HUES6 (cell line): Measurements from ENCODE around the gene MUC5AC.
"Not testable (repeated sequence)": the region's sequence is repeated elsewhere in the genome, so short reads cannot be mapped to it uniquely, and the experiment has no call there.

Experiments used
- H3K27ac ChIP-seq: 2 replicates; pipeline ENCODE4 v1.7.0; 2013; ENCODE audit warnings: low read depth, mild to moderate bottlenecking, low read length, inconsistent platforms
- H3K27me3 ChIP-seq: 2 replicates; pipeline ENCODE4 v1.6.1; 2013; ENCODE audit warnings: low read length; ENCODE audit not compliant: control insufficient read depth, insufficient read depth
- H3K36me3 ChIP-seq: 2 replicates; pipeline ENCODE4 v1.6.1; 2013; ENCODE audit warnings: low read length; ENCODE audit not compliant: control insufficient read depth, insufficient read depth
- H3K4me1 ChIP-seq: 2 replicates; pipeline ENCODE4 v1.6.1; 2013; ENCODE audit warnings: low read length; ENCODE audit not compliant: control insufficient read depth, insufficient read depth
- H3K4me3 ChIP-seq: 2 replicates; pipeline ENCODE4 v1.5.1; 2013; ENCODE audit warnings: low read depth, low read length
- H3K9ac ChIP-seq: one replicate; pipeline ENCODE4 v1.6.1; 2013; ENCODE audit warnings: mild to moderate bottlenecking, low read length
- H3K9me3 ChIP-seq: 2 replicates; pipeline ENCODE4 v1.6.1; 2013; ENCODE audit warnings: low read depth, low read length; ENCODE audit not compliant: control insufficient read depth, insufficient read depth

MUC5AC gene

GRCh38 chr11:1115292-1115691, 42.5 kb upstream of the MUC5AC start:
- not testable (repeated sequence) for H3K9me3 ChIP-seq, H3K27me3 ChIP-seq, H3K27ac ChIP-seq, H3K36me3 ChIP-seq, H3K9ac ChIP-seq, H3K4me1 ChIP-seq, H3K4me3 ChIP-seq

DNA sequence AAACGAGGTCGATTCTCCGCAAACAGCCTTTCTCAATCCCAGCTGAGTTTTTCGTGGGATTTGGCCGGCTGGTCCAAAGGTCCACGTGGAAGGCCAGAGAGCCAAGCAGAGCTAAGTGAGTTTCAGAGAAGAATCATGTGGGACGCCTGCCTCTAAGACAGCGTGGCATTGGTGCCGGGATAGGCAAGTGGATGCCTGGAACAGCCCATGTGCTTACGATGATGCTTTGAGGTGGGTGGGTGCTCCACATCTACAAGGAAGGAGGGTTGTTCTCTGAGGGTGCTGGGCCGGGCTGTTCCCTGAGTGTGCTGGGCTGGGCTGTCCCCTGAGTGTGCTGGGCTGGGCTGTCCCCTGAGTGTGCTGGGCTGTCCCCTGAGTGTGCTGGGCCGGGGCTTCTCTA, 41.6 kb upstream of the MUC5AC start:
- no peaks in the 10 kb centered on the region for H3K36me3 ChIP-seq
- H3K27ac ChIP-seq: no peak overlapping the region
- H3K9me3 ChIP-seq: no peaks in the 10 kb centered on the region
- no peak overlapping the region for H3K4me3 ChIP-seq
- H3K27me3 ChIP-seq: no peaks in the 10 kb centered on the region
- no peak overlapping the region for H3K9ac ChIP-seq
- H3K4me1 ChIP-seq: no peaks in the 10 kb centered on the region

GRCh38 chr11:1116666-1117390, 40.9 kb upstream of the MUC5AC start:
- no peak overlapping the region for H3K27ac ChIP-seq
- H3K4me1 ChIP-seq: no peaks in the 10 kb centered on the region
- H3K27me3 ChIP-seq: no peaks in the 10 kb centered on the region
- H3K9ac ChIP-seq: no peak overlapping the region
- no peak overlapping the region for H3K4me3 ChIP-seq
- no peaks in the 10 kb centered on the region for H3K9me3 ChIP-seq
- no peaks in the 10 kb centered on the region for H3K36me3 ChIP-seq

- Histone ChIP-seq H3K9me3 (no peaks in the 10 kb centered on the region), H3K27me3 (peaks cover under 1% of the 10 kb centered on the region; the same call in 1 of the 2 replicates), H3K4me3 (no peak overlapping the region), H3K4me1 (no peaks in the 10 kb centered on the region), H3K9ac (no peak overlapping the region), H3K36me3 (no peaks in the 10 kb centered on the region), H3K27ac (no peak overlapping the region)
Measured at GRCh38 chr11:1117992-1118391, 39.8 kb upstream of the MUC5AC start.

DNA sequence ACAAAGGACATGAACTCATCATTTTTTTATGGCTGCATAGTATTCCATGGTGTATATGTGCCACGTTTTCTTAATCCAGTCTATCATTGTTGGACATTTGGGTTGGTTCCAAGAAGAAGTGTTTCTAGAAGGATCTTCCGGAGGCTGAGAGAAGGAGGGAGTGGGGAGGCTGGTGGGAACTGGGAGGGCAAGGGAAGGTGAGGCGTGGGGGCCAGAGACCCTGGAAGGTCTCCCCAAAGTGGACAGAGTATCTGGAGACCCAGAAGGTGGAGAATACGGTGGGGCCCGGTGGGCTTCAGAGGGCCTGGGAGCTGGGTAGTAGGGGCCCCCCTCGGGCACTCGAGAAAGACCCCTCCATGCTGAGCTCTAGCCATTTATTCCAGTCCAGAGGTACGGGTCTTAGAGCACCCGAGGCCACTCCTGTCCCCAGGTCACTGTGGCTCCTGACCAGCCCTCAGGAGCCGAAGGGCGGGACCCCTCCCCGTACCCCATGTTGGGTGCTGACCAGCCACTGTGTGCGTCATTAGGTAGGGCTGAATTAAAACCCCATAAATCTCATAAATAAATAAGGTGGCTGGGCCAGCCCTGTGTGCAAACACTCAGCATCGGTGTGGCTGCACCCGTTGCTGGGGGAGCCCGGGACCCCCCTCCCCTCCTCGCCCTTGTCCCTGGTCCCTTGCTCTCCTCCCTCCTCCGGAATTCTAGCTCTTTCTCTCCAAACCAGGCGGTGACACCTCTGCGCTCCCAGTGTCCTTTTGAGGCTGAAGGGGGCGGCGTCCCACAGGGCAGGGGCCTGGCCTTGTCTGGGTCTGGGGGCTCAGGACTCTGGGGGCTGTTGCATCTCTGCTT, 38.8 kb upstream of the MUC5AC start:
- H3K36me3 ChIP-seq: no peaks in the 10 kb centered on the region
- peaks cover 7% of the 10 kb centered on the region; the same call in 1 of the 2 replicates for H3K27me3 ChIP-seq
- no peak overlapping the region for H3K4me3 ChIP-seq
- no peak overlapping the region for H3K9ac ChIP-seq
- H3K4me1 ChIP-seq: no peaks in the 10 kb centered on the region
- H3K27ac ChIP-seq: no peak overlapping the region
- no peaks in the 10 kb centered on the region for H3K9me3 ChIP-seq

DNA sequence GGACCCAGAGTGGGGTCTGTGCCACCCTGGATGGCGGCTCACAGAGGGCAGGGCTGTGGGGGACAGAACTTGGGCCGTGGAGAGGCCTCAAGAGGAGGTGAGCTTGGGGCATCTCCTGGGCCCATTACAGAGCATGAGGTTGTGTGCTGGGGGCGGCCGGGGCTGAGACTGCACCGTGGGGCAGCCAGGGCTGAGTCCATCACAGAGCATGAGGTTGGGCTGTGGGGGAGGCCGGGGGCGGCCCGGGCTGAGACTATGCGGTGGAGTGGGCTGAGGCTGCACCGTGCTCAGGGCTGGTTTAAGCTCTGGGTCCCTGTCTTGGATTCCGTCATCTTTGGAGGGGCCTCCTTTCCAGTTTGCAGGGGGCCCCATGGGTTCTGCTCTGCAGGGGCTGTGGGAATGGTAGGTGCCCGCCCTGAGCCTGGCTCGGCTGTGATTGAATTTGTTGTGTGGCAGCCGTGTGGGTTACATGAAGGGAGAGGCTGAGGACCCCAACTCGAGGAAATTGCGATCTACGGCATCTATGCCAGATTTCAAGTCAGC, 38.1 kb upstream of the MUC5AC start:
- H3K36me3 ChIP-seq: no peaks in the 10 kb centered on the region
- no peaks in the 10 kb centered on the region for H3K4me1 ChIP-seq
- peaks cover 7% of the 10 kb centered on the region; the same call in 1 of the 2 replicates for H3K27me3 ChIP-seq
- no peak overlapping the region for H3K4me3 ChIP-seq
- H3K9me3 ChIP-seq: peaks cover 3% of the 10 kb centered on the region; the same call in 1 of the 2 replicates
- H3K27ac ChIP-seq: no peak overlapping the region
- no peak overlapping the region for H3K9ac ChIP-seq

GRCh38 chr11:1120532-1121330, 37.0 kb upstream of the MUC5AC start:
- Histone ChIP-seq H3K4me1 (no peaks in the 10 kb centered on the region), H3K4me3 (no peak overlapping the region), H3K36me3 (no peaks in the 10 kb centered on the region), H3K27me3 (peaks cover 7% of the 10 kb centered on the region; the same call in 1 of the 2 replicates), H3K9me3 (peaks cover 3% of the 10 kb centered on the region; the same call in 1 of the 2 replicates), H3K27ac (no peak overlapping the region), H3K9ac (no peak overlapping the region)

- no peak overlapping the region for H3K9ac ChIP-seq
- no peaks in the 10 kb centered on the region for H3K4me1 ChIP-seq
- peaks cover 7% of the 10 kb centered on the region; the same call in 1 of the 2 replicates for H3K27me3 ChIP-seq
- no peaks in the 10 kb centered on the region for H3K36me3 ChIP-seq
- no peak overlapping the region for H3K27ac ChIP-seq
- no peak overlapping the region for H3K4me3 ChIP-seq
- peaks cover 3% of the 10 kb centered on the region; the same call in 1 of the 2 replicates for H3K9me3 ChIP-seq
Measured at GRCh38 chr11:1121331-1121812, 36.4 kb upstream of the MUC5AC start.

DNA sequence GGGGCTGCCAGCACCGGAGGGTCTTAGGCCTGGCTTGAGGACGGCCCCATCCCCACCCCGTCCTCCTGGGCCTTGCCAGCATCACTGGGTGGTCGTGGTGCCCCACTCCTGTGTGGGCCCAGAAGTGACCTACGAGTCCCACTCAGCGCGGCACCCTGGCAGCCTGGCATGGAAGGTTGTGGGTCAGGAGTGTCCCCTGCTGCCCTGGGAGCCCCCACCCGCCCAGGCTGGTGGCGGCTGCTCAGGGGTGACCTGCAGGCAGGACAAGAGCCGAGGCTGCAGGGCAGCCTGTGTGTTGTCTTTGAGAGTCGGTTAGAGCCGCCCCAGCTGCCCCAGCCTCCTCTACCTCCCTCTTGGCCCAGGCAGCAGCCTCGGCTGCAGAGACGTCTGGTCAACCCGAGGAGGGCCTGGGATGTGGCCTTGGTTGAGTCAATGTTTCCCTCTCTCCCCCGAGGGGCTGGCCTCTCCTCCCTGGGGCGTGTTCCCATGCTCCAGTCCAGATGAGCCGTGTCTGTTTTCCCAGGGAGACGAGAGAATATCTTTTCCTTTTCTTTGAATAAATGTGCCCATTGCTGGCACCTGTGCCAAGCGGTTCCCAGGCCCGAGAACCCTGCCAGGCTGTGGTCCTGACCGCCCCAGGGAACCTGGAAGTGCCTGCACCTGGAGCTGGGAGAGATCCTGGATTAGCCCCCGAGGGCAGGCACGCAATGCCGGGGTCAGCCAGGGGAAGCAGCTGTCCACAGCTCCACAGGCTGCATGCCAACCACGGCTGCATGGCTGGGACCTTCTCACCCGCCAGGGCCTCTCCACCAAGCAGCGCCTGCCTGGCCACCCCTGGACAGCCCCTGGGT, 35.7 kb upstream of the MUC5AC start:
- Histone ChIP-seq H3K27me3 (peaks cover 7% of the 10 kb centered on the region; the same call in 1 of the 2 replicates), H3K4me3 (no peak overlapping the region), H3K27ac (no peak overlapping the region), H3K4me1 (no peaks in the 10 kb centered on the region), H3K36me3 (no peaks in the 10 kb centered on the region), H3K9ac (no peak overlapping the region), H3K9me3 (peaks cover 3% of the 10 kb centered on the region; the same call in 1 of the 2 replicates)

GRCh38 chr11:1122664-1123002, 35.1 kb upstream of the MUC5AC start:
- H3K4me3 ChIP-seq: no peak overlapping the region
- no peaks in the 10 kb centered on the region for H3K4me1 ChIP-seq
- H3K9ac ChIP-seq: no peak overlapping the region
- H3K36me3 ChIP-seq: no peaks in the 10 kb centered on the region
- H3K27ac ChIP-seq: no peak overlapping the region
- H3K9me3 ChIP-seq: peaks cover 3% of the 10 kb centered on the region; the same call in 1 of the 2 replicates
- peaks cover 7% of the 10 kb centered on the region; the same call in 1 of the 2 replicates for H3K27me3 ChIP-seq
